Panc1 (cell line): ENCODE measurements around the gene MAPK8. TPM values are rescaled to one million over a fixed set of nuclear protein-coding genes. Genes with fewer than 3 reads are reported as not detected.

Source experiments
- ATAC-seq: fragments of 200-7000 bp; cut with Tn5 transposase; 2 replicates; pipeline ENCODE4 v1.9.1; 2020; ENCODE audit warnings: mild to moderate bottlenecking, moderate library complexity
- BruUV-seq: library from RNA; stranded (reverse); fragments of 400-500 nt; replicated peaks from 2 replicates; lab custom pipeline; 2021; lab: Mats Ljungman, UMichigan
- CTCF ChIA-PET: fragments of 300-600 bp; sonication (Branson Sonifier 250); formaldehyde crosslinking; loops from one replicate; lab custom pipeline; 2022; ENCODE audit warnings: antibody characterized with exemption; lab: Charles Lee
- POLR2A ChIA-PET: fragments of 300-600 bp; sonication (Branson Sonifier 250); formaldehyde crosslinking; loops from one replicate; lab custom pipeline; 2022; ENCODE audit warnings: antibody characterized with exemption; lab: Charles Lee
- DNase-seq: peaks from one replicate; pipeline ENCODE4 v3.0.0-alpha.2; 2010; ENCODE audit warnings: low read depth, low spot score
- H3K27ac ChIP-seq: 2 replicates; pipeline ENCODE4 v1.5.1; 2011; ENCODE audit warnings: mild to moderate bottlenecking, low read length, inconsistent platforms
- H3K27me3 ChIP-seq: fragments of 200-500 bp; sonication (Bioruptor generic); 2 replicates; pipeline ENCODE4 v1.6.0; 2014; ENCODE audit warnings: low read length, inconsistent platforms; ENCODE audit not compliant: control insufficient read depth, insufficient read depth
- H3K36me3 ChIP-seq: fragments of 200-500 bp; sonication (Bioruptor generic); 2 replicates; pipeline ENCODE4 v1.5.1; 2014; ENCODE audit warnings: inconsistent platforms, mild to moderate bottlenecking, low read length, moderate library complexity; ENCODE audit not compliant: control insufficient read depth, insufficient read depth
- H3K4me1 ChIP-seq: 2 replicates; pipeline ENCODE4 v1.5.1; 2011; ENCODE audit warnings: inconsistent platforms, mild to moderate bottlenecking, low read length, moderate library complexity; ENCODE audit not compliant: control insufficient read depth, insufficient read depth
- H3K4me3 ChIP-seq, 2 experiments: 2 replicates each; pipeline ENCODE4 v1.5.1; 2011 to 2012; ENCODE audit warnings: low read depth in 2 of 2, low read length in 2 of 2, mild to moderate bottlenecking in 2 of 2, inconsistent platforms in 1 of 2, moderate library complexity in 1 of 2
- H3K9me3 ChIP-seq: fragments of 200-500 bp; sonication (Bioruptor generic); 2 replicates; pipeline ENCODE4 v1.5.1; 2014; ENCODE audit warnings: low read depth, mild to moderate bottlenecking, inconsistent platforms, low read length, moderate library complexity; ENCODE audit not compliant: control insufficient read depth, insufficient read depth
- CTCF ChIP-seq: fragments of 450-650 bp; IDR thresholded peaks from 2 replicates; pipeline ENCODE4 v1.5.1; 2017; ENCODE audit warnings: mild to moderate bottlenecking
- POLR2AphosphoS5 ChIP-seq: IDR thresholded peaks from 2 replicates; pipeline ENCODE4 v1.6.1; 2012; ENCODE audit warnings: mild to moderate bottlenecking, low read depth, low read length, moderate library complexity
- REST ChIP-seq, 2 experiments: IDR thresholded peaks; 2 replicates each; pipeline ENCODE4 v1.6.1; 2011 to 2012; ENCODE audit warnings: low read depth in 2 of 2, control low read depth in 1 of 2, low read length in 1 of 2, mild to moderate bottlenecking in 1 of 2, moderate library complexity in 1 of 2; ENCODE audit not compliant: insufficient read depth in 1 of 2
- SIN3A ChIP-seq: IDR thresholded peaks from 2 replicates; pipeline ENCODE4 v1.6.1; 2012; ENCODE audit warnings: low read depth, mild to moderate bottlenecking, low read length, moderate library complexity, borderline replicate concordance; ENCODE audit not compliant: insufficient read depth
- TCF7L2 ChIP-seq: IDR thresholded peaks from 2 replicates; pipeline ENCODE4 v1.6.1; 2011; ENCODE audit warnings: mild to moderate bottlenecking, low read depth, low read length, inconsistent platforms
- in situ Hi-C: cut with HindIII; loops from 2 replicates; pipeline ENCODE4 v1.10.0; 2016; ENCODE audit warnings: low sequenced_read_pairs, low pct_unique_long_range_greater_than_20kb
- intact Hi-C: fragments of 100-400 bp; cut with micrococcal nuclease; formaldehyde crosslinking; loops from one replicate; pipeline ENCODE4 v1.10.0; 2022; ENCODE audit not compliant: unreplicated experiment
- total RNA-seq: library from RNA; stranded (reverse); gene quantifications from one replicate; pipeline ENCODE4 v1.2.1, GENCODE V29; 2021; ENCODE audit not compliant: unreplicated experiment

The MAPK8 gene
- total RNA-seq, 1 experiment from 2014 or later, result 66.6 TPM

- DNase-seq (no peak), ATAC-seq (peak; percentile 70)
- TF ChIP-seq SIN3A (no peak), REST (IDR thresholded peaks at IDR 0.05; ENCODE audit: insufficient read depth in 1 of 2, low read depth in 2 of 2, low read length in 1 of 2) (no peak), POLR2AphosphoS5 (no peak)
- no peaks in the 10 kb centered on the region for H3K27me3 ChIP-seq
- in situ Hi-C loops, result no loop called here
- intact Hi-C loops, result no loop called here
- no peaks in the 10 kb centered on the region for H3K36me3 ChIP-seq
- POLR2A ChIA-PET, result no interaction called here
- H3K4me3 ChIP-seq, result no peak overlapping the region
- peaks cover 16% of the 10 kb centered on the region for H3K4me1 ChIP-seq
- no peaks in the 10 kb centered on the region for H3K9me3 ChIP-seq
- CTCF ChIA-PET, result no interaction called here
- no TSS peak for BruUV-seq
- no peak overlapping the region for H3K27ac ChIP-seq
These were observed 93.8 kb downstream of the MAPK8 start for GRCh38 chr10:48400129-48400849.

GRCh38 chr10:48400850-48401220 is 94.4 kb downstream of the MAPK8 start:
- Histone ChIP-seq H3K9me3 (no peaks in the 10 kb centered on the region), H3K27ac (no peak overlapping the region), H3K36me3 (no peaks in the 10 kb centered on the region; the same call in 1 of the 2 replicates), H3K27me3 (no peaks in the 10 kb centered on the region), H3K4me1 (peaks cover 16% of the 10 kb centered on the region), H3K4me3 (no peak overlapping the region)
- TF ChIP-seq SIN3A (no peak), TCF7L2 (no peak), REST (IDR thresholded peaks at IDR 0.05; ENCODE audit: insufficient read depth in 1 of 2, low read depth in 2 of 2, low read length in 1 of 2) (no peak), CTCF (no peak), POLR2AphosphoS5 (no peak)
- CTCF ChIA-PET, result no interaction called here
- in situ Hi-C loops (no loop called here), intact Hi-C loops (no loop called here)
- POLR2A ChIA-PET, result no interaction called here
- ATAC-seq, result no peak
- no TSS peak for BruUV-seq
- no peak for DNase-seq
